GM21423 (cell line): ENCODE results near the gene FAM131C.
"Not testable (repeated sequence)": the region's sequence is repeated elsewhere in the genome, so short reads cannot be mapped to it uniquely, and the experiment has no call there.

Experiments
- ATAC-seq: cut with Tn5 transposase; IDR thresholded peaks from one replicate; pipeline ENCODE4 v1.9.1; 2021; ENCODE audit warnings: mild to moderate bottlenecking, moderate library complexity; ENCODE audit not compliant: unreplicated experiment

Gene FAM131C

GRCh38 chr1:16107039-16107438, 33.6 kb upstream of the FAM131C start:
- not testable (repeated sequence) for ATAC-seq

GRCh38 chr1:16101623-16102022, 28.2 kb upstream of the FAM131C start:
- ATAC-seq: no peak

GRCh38 chr1:16099412-16099811, 26.0 kb upstream of the FAM131C start:
- no peak for ATAC-seq

GRCh38 chr1:16095447-16095846, 22.0 kb upstream of the FAM131C start:
- ATAC-seq: no peak

- no peak for ATAC-seq
These were observed 21.2 kb upstream of the FAM131C start for GRCh38 chr1:16094453-16095158.

- no peak for ATAC-seq
These were observed 20.2 kb upstream of the FAM131C start for GRCh38 chr1:16093611-16094010.

DNA sequence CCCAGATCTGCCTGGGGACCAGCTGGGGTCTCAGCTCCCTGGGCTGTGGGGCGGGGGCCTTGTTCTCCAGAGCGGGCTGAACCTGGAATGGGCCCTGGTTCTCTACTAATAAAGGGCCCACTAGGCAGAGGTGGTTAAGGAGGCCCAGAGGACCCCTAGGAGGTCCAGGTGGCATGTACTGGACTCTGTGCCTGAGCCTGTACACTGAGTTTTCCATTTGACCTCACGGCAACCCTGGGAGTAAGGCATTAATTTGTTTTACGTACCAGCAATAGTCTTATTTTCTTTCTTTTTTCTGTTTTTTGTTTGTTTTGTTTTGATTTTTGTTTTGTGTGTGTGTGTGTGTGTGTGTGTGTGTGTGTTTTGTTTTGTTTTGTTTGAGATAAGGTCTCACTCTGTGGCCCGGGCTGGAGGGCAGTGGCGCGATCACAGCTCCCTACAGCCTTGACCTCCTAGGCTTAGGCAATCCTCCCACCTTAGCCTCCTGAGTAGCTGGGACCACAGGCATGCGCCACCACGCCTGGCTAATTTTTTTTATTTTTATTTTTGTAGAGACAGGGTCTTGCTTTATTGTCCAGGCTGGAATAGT, 19.6 kb upstream of the FAM131C start:
- no peak for ATAC-seq

- ATAC-seq: no peak
These were observed 18.9 kb upstream of the FAM131C start for GRCh38 chr1:16092097-16092922.

DNA sequence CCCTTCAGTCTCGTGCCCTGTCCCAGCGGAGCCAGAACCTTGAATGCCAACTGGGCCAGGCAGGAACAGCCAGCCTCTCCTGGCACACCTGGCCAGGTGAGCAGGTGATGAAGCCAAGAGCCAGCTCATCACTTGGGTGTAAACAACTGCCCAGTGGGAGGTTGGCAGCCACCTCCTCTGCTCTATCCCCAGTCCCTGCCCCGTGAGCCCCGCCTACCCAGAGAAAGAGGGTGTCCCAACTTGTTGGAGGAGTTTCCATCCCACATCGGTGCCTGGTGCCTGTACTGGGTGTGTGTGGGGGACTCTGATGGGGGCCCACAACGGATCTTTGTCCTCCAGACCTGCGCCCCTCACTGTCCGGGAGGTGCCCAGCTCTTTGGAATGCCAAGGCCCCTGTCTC, 17.8 kb upstream of the FAM131C start:
- ATAC-seq: no peak

DNA sequence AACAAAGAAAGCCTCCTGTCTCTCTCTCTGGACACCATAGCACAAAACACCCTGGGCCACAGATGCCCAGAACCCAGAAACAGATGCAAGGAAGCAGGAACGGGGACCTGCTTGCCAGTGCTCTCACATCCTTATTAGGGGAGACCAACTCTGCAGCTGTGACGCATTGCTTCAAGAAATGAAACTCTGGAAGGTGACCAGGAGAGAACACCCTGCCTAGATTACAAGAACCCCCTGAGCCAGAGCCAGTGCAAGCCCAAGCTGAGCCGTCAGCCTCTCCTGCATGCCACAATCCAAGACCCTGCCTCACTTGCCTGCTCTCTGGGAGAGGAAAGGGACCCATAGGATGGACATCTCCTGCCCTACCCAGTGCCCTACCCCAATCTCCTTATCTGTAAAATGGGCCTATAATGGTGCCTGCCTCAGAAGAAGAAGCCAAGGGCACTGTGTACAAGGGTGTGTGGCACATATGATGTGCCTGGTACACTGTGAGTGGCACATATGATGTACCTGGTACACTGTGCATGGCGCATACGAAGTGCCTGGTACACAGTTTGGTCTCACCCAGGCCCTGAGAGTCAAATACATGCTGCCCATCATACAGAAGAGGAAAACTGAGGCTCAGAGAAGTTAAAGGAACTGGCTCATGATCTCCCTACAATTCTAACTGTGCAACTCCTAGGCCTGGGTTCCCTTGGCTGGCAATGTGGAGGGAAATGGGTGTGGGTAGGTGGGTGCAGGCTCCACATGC, 16.8 kb upstream of the FAM131C start:
- no peak for ATAC-seq

DNA sequence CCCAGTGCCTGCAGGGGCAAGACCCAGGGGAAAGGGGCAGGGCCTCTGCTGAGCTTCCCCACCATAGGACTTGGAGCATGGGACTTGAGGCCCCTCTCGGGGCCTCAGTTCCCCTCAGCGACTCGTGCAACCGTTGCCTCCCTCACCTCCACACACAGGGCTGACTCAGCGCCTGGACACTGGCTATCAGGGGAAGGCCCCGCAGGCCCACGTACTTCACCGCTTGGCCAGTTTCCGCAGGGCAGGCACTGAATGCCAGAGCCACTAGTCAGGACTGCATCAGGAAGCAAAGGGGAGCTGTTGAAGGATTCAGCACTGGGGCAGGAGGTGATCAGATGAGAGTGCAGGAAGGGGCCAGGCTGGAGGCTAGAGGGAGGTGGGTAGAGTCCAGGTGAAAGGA, 15.5 kb upstream of the FAM131C start:
- ATAC-seq: no peak

GRCh38 chr1:16088351-16088911, 15.0 kb upstream of the FAM131C start:
- ATAC-seq: no peak

DNA sequence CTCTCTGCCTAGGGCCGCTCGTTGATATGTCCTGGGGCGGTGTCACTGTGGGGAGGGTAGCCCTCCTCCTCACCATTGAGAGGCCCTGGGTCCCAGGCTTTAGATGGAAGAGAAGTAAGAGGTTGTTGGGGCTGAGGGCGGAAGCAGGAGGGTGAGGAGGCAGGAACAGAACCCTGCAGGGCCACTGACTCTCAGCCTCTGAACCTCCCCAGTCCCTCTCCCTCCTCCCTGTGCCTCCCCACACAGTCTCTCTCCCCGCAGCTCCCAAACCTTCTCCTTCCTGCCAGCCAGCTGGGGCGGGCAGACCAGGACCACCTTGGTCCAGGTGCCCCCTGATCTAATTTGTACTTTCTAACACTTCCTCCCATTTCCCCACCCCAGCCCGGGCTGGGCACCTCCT, 14.3 kb upstream of the FAM131C start:
- ATAC-seq: no peak

DNA sequence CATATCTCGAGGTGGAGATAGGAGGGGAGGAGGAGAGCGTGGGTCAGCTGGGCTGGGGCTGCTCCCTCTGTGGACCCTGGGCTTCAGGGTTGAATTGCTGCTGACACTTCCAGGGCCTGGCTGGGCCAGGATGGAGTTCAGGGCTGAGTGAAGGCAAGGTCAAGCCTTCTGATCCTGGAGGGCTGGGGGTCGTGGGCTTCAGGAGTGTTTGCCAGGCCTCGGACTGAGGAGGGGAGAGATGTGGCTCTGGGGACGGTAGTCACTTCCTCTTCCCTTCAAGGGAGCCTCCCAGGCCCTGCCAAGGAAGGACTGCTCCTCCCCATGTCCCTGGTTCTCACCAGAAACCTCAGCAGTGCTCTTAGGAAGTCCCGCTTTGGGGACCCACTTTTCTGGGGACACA, 12.1 kb upstream of the FAM131C start:
- ATAC-seq: no peak

GRCh38 chr1:16083486-16083885, 10.0 kb upstream of the FAM131C start:
- no peak for ATAC-seq

DNA sequence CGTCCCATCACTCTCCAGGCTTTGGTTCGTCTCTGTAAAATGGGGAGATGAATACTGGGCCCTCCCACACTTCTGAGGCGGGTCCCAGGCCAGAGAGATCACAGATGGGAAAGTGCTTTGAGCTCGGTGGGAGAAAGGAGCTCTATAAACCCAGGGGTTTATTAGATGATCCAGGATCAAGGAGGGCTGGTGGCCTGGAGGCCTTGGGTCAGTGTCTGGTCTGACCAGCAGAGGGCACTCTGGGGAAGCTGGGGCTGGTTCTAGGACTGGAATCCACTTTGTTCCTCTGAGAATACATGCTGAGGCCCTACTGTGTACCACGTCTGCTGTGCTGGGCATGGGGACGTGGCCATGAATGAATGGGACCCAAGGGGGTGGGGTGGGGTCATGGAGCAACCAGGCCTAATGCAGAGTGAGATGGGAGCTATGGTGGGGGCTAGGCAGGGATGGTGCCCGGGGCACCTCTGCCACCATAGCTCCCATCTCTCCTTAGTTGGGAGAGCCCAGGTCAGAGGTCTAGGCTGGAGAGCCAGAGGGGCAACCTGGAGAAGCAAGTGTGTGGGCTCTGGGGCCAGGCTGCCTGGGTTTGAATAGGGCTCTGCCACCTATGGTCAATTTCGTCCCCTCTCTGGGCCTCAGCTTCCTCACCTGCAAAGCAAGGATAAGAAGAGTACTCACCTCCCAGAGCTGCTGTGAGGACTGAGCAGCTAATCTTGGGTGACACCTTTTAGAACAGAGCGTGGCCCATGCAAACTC, 9.0 kb upstream of the FAM131C start:
- ATAC-seq: no peak

DNA sequence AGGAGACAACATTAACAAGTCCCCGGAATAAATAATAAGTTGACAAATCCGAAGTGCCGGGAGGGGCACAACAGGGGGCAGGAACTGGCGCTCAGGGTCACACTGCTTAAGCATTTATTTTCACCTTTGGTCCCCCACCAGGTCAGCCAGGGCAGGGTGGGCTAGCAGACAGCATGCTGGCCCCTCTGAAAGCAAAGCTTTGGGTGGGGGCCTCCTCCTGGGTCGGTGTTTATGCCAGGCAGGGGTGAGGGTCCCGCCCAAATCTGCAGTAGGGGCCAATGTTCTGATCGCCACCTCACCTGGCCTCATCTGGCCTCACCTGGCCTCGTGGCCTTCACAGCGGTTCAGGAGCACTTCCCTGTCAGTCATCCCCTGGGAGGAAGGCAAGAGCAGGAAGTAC, 8.2 kb upstream of the FAM131C start:
- ATAC-seq: no peak

DNA sequence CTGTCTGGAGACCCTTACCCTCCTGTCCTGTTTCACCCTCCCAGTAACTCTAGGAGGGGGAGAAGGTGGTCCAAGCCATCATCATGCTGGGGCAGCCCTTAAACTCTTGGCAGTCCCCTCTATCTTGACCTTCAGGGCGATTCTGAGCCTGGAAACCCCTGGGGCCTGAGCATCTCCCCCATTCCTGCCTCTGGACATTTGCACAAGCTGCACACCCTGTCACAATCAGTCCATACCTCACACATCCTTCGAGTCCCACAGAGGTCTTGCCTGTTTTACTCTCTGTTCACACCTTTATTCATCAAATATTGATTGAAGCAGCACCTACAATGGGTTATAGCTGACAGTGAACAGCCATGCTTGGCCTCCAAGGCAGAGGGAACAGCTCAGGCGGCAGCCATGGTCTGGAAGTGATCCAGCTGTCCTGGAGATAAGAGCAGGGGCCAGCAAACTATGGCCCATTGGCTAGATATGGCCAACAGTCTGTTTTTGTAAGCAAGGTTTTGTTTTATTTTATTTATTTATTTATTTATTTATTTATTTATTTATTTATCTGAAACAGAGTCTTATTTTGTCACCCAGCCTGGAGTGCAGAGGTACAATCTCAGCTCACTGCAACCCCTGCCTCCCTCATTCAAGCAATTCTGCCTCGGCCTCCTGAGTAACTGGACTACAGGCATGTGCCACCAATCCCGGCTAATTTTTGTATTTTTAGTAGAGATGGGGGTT, 7.1 kb upstream of the FAM131C start:
- no peak for ATAC-seq

GRCh38 chr1:16078925-16079656, 5.6 kb upstream of the FAM131C start:
- ATAC-seq: no peak
